Stimulated activated CD4-positive, alpha-beta T cell treated with anti-CD3 and anti-CD28 coated beads, Interleukin-1b, Interleukin-23, amount 100 ng/mL, for 48 hours (primary cell): ENCODE results near the gene FUS.
"Not testable (repeated sequence)": the region's sequence is repeated elsewhere in the genome, so short reads cannot be mapped to it uniquely, and the experiment has no call there.

ENCODE experiments used
- DNase-seq: peaks from one replicate; pipeline ENCODE4 v3.0.0-alpha.2; 2020

Gene FUS

GRCh38 chr16:31187808-31188189 lies 7.9 kb downstream of the FUS start:
- DNase-seq: no peak

- no peak for DNase-seq
Measured at GRCh38 chr16:31188450-31189411, 8.8 kb downstream of the FUS start.

GRCh38 chr16:31189412-31189778 lies 9.5 kb downstream of the FUS start:
- DNase-seq: no peak

- DNase-seq: no peak
Measured at GRCh38 chr16:31190061-31190460, 10.1 kb downstream of the FUS start.

GRCh38 chr16:31190818-31191444 lies 11.0 kb downstream of the FUS start:
- DNase-seq: no peak

- DNase-seq: no peak
Measured at GRCh38 chr16:31191697-31192428, 11.9 kb downstream of the FUS start.

- no peak for DNase-seq
Measured at GRCh38 chr16:31192856-31193642, 13.1 kb downstream of the FUS start.

GRCh38 chr16:31193874-31194273 lies 13.9 kb downstream of the FUS start:
- DNase-seq: no peak

- DNase-seq: no peak
Measured at GRCh38 chr16:31194898-31195297, 15.0 kb downstream of the FUS start.

GRCh38 chr16:31195861-31196260 lies 15.9 kb downstream of the FUS start:
- DNase-seq: not testable (repeated sequence)

- DNase-seq: no peak
Measured at GRCh38 chr16:31196324-31197088, 16.6 kb downstream of the FUS start.

GRCh38 chr16:31198207-31198882 lies 18.4 kb downstream of the FUS start:
- no peak for DNase-seq

- no peak for DNase-seq
Measured at GRCh38 chr16:31199430-31200041, 19.6 kb downstream of the FUS start.

- not testable (repeated sequence) for DNase-seq
Measured at GRCh38 chr16:31200111-31200510, 20.2 kb downstream of the FUS start.

- DNase-seq: peak; percentile 63
Measured at GRCh38 chr16:31200821-31201568, 21.1 kb downstream of the FUS start.

- no peak for DNase-seq
Measured at GRCh38 chr16:31201582-31202413, 21.9 kb downstream of the FUS start.

- no peak for DNase-seq
Measured at GRCh38 chr16:31202414-31203375, 22.8 kb downstream of the FUS start, which contains the start of gene PYCARD. PYCARD (minus strand) TSS chr16:31202760; CDS start chr16:31202690, 70 bp downstream.
